K562 (cell line): ENCODE results near the gene HLA-DOA. TPM values are rescaled to one million over a fixed set of nuclear protein-coding genes. Genes with fewer than 3 reads are reported as not detected.

Experiments used
- ELF1 ChIP-seq: fragments of 200-800 bp; sonication (Bioruptor generic); IDR thresholded peaks from 2 replicates; pipeline ENCODE4 v1.6.1; 2016; ENCODE audit warnings: missing genetic modification characterization, missing compliant biosample characterization
- FOXP1 ChIP-seq: sonication (generic); formaldehyde crosslinking; IDR thresholded peaks from 2 replicates; pipeline ENCODE4 v1.8.0; 2022; ENCODE audit warnings: mild to moderate bottlenecking, missing genetic modification reagents
- HMGN3 ChIP-seq: IDR thresholded peaks from 2 replicates; pipeline ENCODE4 v1.6.1; 2011; ENCODE audit warnings: borderline replicate concordance, low read depth, mild to moderate bottlenecking, mixed read lengths, low read length; ENCODE audit not compliant: insufficient read length; ENCODE audit errors: extremely low read depth
- IRF2 ChIP-seq: sonication (generic); formaldehyde crosslinking; IDR thresholded peaks from 2 replicates; pipeline ENCODE4 v1.8.1; 2022; ENCODE audit warnings: mild to moderate bottlenecking, missing genetic modification reagents
- KDM1A ChIP-seq, 2 experiments: fragments of 450-650 bp; IDR thresholded peaks; 2 replicates each; pipeline ENCODE4 v1.6.1; 2016; ENCODE audit warnings: mild to moderate bottlenecking in 2 of 2
- KLF1 ChIP-seq: fragments of 450-650 bp; IDR thresholded peaks from 2 replicates; pipeline ENCODE4 v1.6.1; 2016; ENCODE audit warnings: missing genetic modification characterization, missing compliant biosample characterization
- MEF2A ChIP-seq: IDR thresholded peaks from 2 replicates; pipeline ENCODE4 v1.6.1; 2011; ENCODE audit warnings: low read depth, mild to moderate bottlenecking, low read length, moderate library complexity; ENCODE audit not compliant: control insufficient read depth
- MGA ChIP-seq: fragments of 450-650 bp; IDR thresholded peaks from 2 replicates; pipeline ENCODE4 v1.6.1; 2016; ENCODE audit warnings: mild to moderate bottlenecking, moderate library complexity
- NCOA2 ChIP-seq, 2 experiments: fragments of 450-650 bp; IDR thresholded peaks; 2 replicates each; pipeline ENCODE4 v1.6.1; 2018; ENCODE audit warnings: mild to moderate bottlenecking in 2 of 2, moderate library complexity in 1 of 2; ENCODE audit not compliant: partially characterized antibody in 2 of 2
- RHOXF2B ChIP-seq: fragments of 250-450 bp; sonication (Bioruptor Pico); conservative IDR thresholded peaks from 2 replicates; pipeline ENCODE4 v1.5.1; 2021
- SETDB1 ChIP-seq: IDR thresholded peaks from one replicate; pipeline ENCODE4 v1.6.1; 2012; ENCODE audit warnings: low read length, control low read depth, inconsistent platforms
- SRSF3 ChIP-seq: fragments of 200-400 bp; formaldehyde crosslinking; IDR thresholded peaks from 2 replicates; pipeline ENCODE4 v1.6.1; 2016; ENCODE audit warnings: mild to moderate bottlenecking, low read length, moderate library complexity; ENCODE audit not compliant: insufficient read depth
- SUPT5H ChIP-seq: fragments of 450-650 bp; IDR thresholded peaks from 2 replicates; pipeline ENCODE4 v1.6.1; 2016
- TAF1 ChIP-seq: IDR thresholded peaks from 2 replicates; pipeline ENCODE4 v1.6.1; 2011; ENCODE audit warnings: mild to moderate bottlenecking, low read length, moderate library complexity; ENCODE audit not compliant: insufficient read depth, control insufficient read depth, severe bottlenecking; ENCODE audit errors: extremely low read depth
- TAF7 ChIP-seq: fragments of 450-650 bp; IDR thresholded peaks from 2 replicates; pipeline ENCODE4 v1.6.1; 2016; ENCODE audit warnings: missing genetic modification characterization, missing compliant biosample characterization
- ZKSCAN8 ChIP-seq: fragments of 200-800 bp; sonication (Bioruptor generic); IDR thresholded peaks from 2 replicates; pipeline ENCODE4 v1.6.1; 2016; ENCODE audit warnings: missing genetic modification characterization, missing compliant biosample characterization
- ZNF668 ChIP-seq: fragments of 250-450 bp; sonication (Bioruptor Pico); IDR thresholded peaks from 2 replicates; pipeline ENCODE4 v1.8.0; 2022; ENCODE audit warnings: mild to moderate bottlenecking, inconsistent platforms
- ZNF707 ChIP-seq: fragments of 250-450 bp; sonication (Bioruptor Pico); conservative IDR thresholded peaks from 2 replicates; pipeline ENCODE4 v1.8.0; 2022; ENCODE audit warnings: inconsistent platforms, mild to moderate bottlenecking, moderate library complexity
- ZZZ3 ChIP-seq: fragments of 450-650 bp; IDR thresholded peaks from 2 replicates; pipeline ENCODE4 v1.6.1; 2016; ENCODE audit warnings: antibody characterized with exemption, mild to moderate bottlenecking, moderate library complexity
- polyA plus RNA-seq, 8 experiments: library from polyadenylated mRNA; depleted of rRNA in 4 of 8; stranded (reverse) in 5 of 8; unstranded in 3 of 8; fragments of >200 nt; fragmentation: Nextera tagmentation in 2 of 8; fragmentation: Illumina TruSeq in 1 of 8; extraction: Ambion mirVana in 2 of 8; extraction: Trizol in 1 of 8; gene quantifications; 2 replicates each; pipeline versions ENCODE4 v1.2.1 to v1.2.3, GENCODE V29; 2011 to 2014; ENCODE audit warnings: inconsistent platforms in 1 of 8, missing spikeins in 1 of 8
- total RNA-seq, 7 experiments: library from RNA; depleted of rRNA in 6 of 7; stranded (reverse); fragments of >200 nt in 6 of 7; fragmentation: Illumina TruSeq in 2 of 7; extraction: Trizol in 2 of 7; gene quantifications; 2 replicates each; pipeline versions ENCODE4 v1.2.1 to v1.2.3, GENCODE V29; 2011 to 2021; ENCODE audit warnings: low replicate concordance in 1 of 7

The HLA-DOA gene
- total and polyA plus RNA-seq, 9 of the 15 experiments (the other 6 are each of a cell fraction or from before 2014, with no cell fraction given): 0.07 TPM; not detected in 8

- TF ChIP-seq SRSF3: no peak
- no peak for TF ChIP-seq NCOA2 (IDR thresholded peaks at IDR 0.05; ENCODE audit: partially characterized antibody in 2 of 2)
- TF ChIP-seq IRF2: no peak
- TF ChIP-seq ELF1 (tag): no peak
- no peak; the same call in 1 of the 2 replicates for TF ChIP-seq FOXP1 (CRISPR knock-in tag)
- TF ChIP-seq HMGN3: peak; percentile 41
- no peak for TF ChIP-seq ZNF707 (CRISPR knock-in tag)
- TF ChIP-seq SUPT5H: peak; percentile 68
- no peak for TF ChIP-seq ZZZ3
- TF ChIP-seq ZNF668 (CRISPR knock-in tag): no peak
- TF ChIP-seq TAF1: peak; percentile 89
- no peak for TF ChIP-seq MGA
- TF ChIP-seq MEF2A: no peak
- no peak for TF ChIP-seq KLF1
- no peak for TF ChIP-seq KDM1A (IDR thresholded peaks at IDR 0.05)
- no peak for TF ChIP-seq SETDB1
- TF ChIP-seq RHOXF2B (CRISPR knock-in tag): no peak
- TF ChIP-seq ZKSCAN8 (CRISPR knock-in tag): no peak
- peak; percentile 77 for TF ChIP-seq TAF7 (tag)
Measured at GRCh38 chr6:32969685-32970412, 39.5 kb downstream of the HLA-DOA start (continued).
